GM18526 (cell line): ENCODE measurements around the gene APBB2.

Experiments
- POLR2A ChIP-seq: IDR thresholded peaks from 3 replicates; pipeline ENCODE4 v1.6.1; 2011; ENCODE audit not compliant: insufficient read length; ENCODE audit errors: extremely low read depth

APBB2 gene

GRCh38 chr4:41092128-41092527 lies 122.2 kb downstream of the APBB2 start:
- no peak for TF ChIP-seq POLR2A

GRCh38 chr4:41081847-41082246 lies 132.5 kb downstream of the APBB2 start:
- no peak for TF ChIP-seq POLR2A

GRCh38 chr4:41080976-41081375 lies 133.4 kb downstream of the APBB2 start:
- no peak for TF ChIP-seq POLR2A

GRCh38 chr4:41079881-41080560 lies 134.3 kb downstream of the APBB2 start:
- TF ChIP-seq POLR2A: no peak

GRCh38 chr4:41077628-41078027 lies 136.7 kb downstream of the APBB2 start:
- no peak for TF ChIP-seq POLR2A

- no peak for TF ChIP-seq POLR2A
These were observed 137.9 kb downstream of the APBB2 start for GRCh38 chr4:41076481-41076880.

GRCh38 chr4:41074215-41074614 lies 140.1 kb downstream of the APBB2 start:
- no peak for TF ChIP-seq POLR2A

GRCh38 chr4:41072021-41072777 lies 142.1 kb downstream of the APBB2 start:
- TF ChIP-seq POLR2A: no peak

- TF ChIP-seq POLR2A: no peak
These were observed 143.6 kb downstream of the APBB2 start for GRCh38 chr4:41070516-41071281.

GRCh38 chr4:41069838-41070237 lies 144.5 kb downstream of the APBB2 start:
- no peak for TF ChIP-seq POLR2A

- no peak for TF ChIP-seq POLR2A
These were observed 145.1 kb downstream of the APBB2 start for GRCh38 chr4:41069257-41069656.

GRCh38 chr4:41067369-41067768 lies 147.0 kb downstream of the APBB2 start:
- TF ChIP-seq POLR2A: no peak

- TF ChIP-seq POLR2A: no peak
These were observed 148.3 kb downstream of the APBB2 start for GRCh38 chr4:41066049-41066448.

- TF ChIP-seq POLR2A: no peak
These were observed 148.8 kb downstream of the APBB2 start for GRCh38 chr4:41065434-41066006.

GRCh38 chr4:41064953-41065352 lies 149.4 kb downstream of the APBB2 start:
- TF ChIP-seq POLR2A: no peak

GRCh38 chr4:41061482-41062185 lies 152.7 kb downstream of the APBB2 start:
- no peak for TF ChIP-seq POLR2A
